ENCODE measurements around the gene TMEM214. TPM values are rescaled to one million over a fixed set of nuclear protein-coding genes. Genes with fewer than 3 reads are reported as not detected.

Gene TMEM214
- total RNA-seq, 6 donors from 2014 or later, result 42.5 to 176 (median 62.0) TPM

GRCh38 chr2:27080603-27080936 is 47.8 kb downstream of the TMEM214 start:
- Histone ChIP-seq H3K27ac (peak overlapping the region; percentile 24 to 96 (median 80)), H3K9me3 (no peaks in the 10 kb centered on the region), H3K4me1 (peaks cover 30 to 39% (median 35%) of the 10 kb centered on the region in 4 donors), H3K27me3 (no peaks in the 10 kb centered on the region), H3K4me3 (peak overlapping the region in 3 of 4 donors; percentile 35 to 52 (median 51)), H3K36me3 (no peaks in the 10 kb centered on the region)
- no peak for TF ChIP-seq POLR2AphosphoS5 (IDR thresholded peaks at IDR 0.05)
- no peak for TF ChIP-seq POLR2A (IDR thresholded peaks at IDR 0.05)
- TF ChIP-seq, protein P1, sequence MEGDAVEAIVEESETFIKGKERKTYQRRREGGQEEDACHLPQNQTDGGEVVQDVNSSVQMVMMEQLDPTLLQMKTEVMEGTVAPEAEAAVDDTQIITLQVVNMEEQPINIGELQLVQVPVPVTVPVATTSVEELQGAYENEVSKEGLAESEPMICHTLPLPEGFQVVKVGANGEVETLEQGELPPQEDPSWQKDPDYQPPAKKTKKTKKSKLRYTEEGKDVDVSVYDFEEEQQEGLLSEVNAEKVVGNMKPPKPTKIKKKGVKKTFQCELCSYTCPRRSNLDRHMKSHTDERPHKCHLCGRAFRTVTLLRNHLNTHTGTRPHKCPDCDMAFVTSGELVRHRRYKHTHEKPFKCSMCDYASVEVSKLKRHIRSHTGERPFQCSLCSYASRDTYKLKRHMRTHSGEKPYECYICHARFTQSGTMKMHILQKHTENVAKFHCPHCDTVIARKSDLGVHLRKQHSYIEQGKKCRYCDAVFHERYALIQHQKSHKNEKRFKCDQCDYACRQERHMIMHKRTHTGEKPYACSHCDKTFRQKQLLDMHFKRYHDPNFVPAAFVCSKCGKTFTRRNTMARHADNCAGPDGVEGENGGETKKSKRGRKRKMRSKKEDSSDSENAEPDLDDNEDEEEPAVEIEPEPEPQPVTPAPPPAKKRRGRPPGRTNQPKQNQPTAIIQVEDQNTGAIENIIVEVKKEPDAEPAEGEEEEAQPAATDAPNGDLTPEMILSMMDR (IDR thresholded peaks at IDR 0.05), result no peak
- no peak for TF ChIP-seq EP300 (IDR thresholded peaks at IDR 0.05)
- no peak for ATAC-seq (ENCODE audit: low FRiP score in 2 of 2)
- peak in 1 of 2 donors; percentile 82 for DNase-seq
- WGBS, 2 donors, result 93% methylated on average over 14 of the region's 14 CpGs; no CpG with 5 or more reads in 1 of the 2 donors

DNA sequence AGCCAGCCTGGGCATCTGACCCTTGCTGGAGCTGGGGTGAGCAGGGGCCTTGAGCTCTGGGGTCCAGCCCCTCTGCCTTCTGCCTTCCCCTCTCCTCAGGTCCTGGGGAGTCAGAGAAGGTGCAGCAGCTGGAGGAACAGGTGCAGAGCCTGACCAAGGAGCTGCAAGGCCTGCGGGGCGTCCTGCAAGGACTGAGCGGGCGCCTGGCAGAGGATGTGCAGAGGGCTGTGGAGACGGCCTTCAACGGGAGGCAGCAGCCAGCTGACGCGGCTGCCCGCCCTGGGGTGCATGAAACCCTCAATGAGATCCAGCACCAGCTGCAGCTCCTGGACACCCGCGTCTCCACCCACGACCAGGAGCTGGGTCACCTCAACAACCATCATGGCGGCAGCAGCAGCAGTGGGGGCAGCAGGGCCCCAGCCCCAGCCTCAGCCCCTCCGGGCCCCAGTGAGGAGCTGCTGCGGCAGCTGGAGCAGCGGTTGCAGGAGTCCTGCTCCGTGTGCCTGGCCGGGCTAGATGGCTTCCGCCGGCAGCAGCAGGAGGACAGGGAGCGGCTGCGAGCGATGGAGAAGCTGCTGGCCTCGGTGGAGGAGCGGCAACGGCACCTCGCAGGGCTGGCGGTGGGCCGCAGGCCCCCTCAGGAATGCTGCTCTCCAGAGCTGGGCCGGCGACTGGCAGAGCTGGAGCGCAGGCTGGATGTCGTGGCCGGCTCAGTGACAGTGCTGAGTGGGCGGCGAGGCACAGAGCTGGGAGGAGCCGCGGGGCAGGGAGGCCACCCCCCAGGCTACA is 49.4 kb downstream of the TMEM214 start:
- Histone ChIP-seq H3K4me1 (peaks cover 26 to 47% (median 38%) of the 10 kb centered on the region in 4 donors), H3K27me3 (no peaks in the 10 kb centered on the region), H3K27ac (peak overlapping the region; percentile 68 to 86 (median 74)), H3K36me3 (no peaks in the 10 kb centered on the region), H3K9me3 (no peaks in the 10 kb centered on the region), H3K4me3 (peak overlapping the region in 1 of 4 donors; percentile 51)
- no peak for ATAC-seq (ENCODE audit: low FRiP score in 2 of 2)
- DNase-seq, result peak in 1 of 2 donors; percentile 85
- WGBS, 2 donors, result 91 to 97% methylated on average over 6 to 30 of the region's 38 CpGs
- no peak for TF ChIP-seq EP300 (IDR thresholded peaks at IDR 0.05)
- TF ChIP-seq POLR2A (IDR thresholded peaks at IDR 0.05), result no peak
- TF ChIP-seq, protein P1 (IDR thresholded peaks at IDR 0.05), result no peak
- TF ChIP-seq POLR2AphosphoS5 (IDR thresholded peaks at IDR 0.05), result no peak

GRCh38 chr2:27082773-27083409 is 50.1 kb downstream of the TMEM214 start:
- Histone ChIP-seq H3K4me3 (no peak overlapping the region), H3K9me3 (no peaks in the 10 kb centered on the region), H3K27me3 (no peaks in the 10 kb centered on the region), H3K4me1 (peaks cover 30 to 52% (median 39%) of the 10 kb centered on the region in 4 donors), H3K27ac (peak overlapping the region in 1 of 4 donors; percentile 70), H3K36me3 (no peaks in the 10 kb centered on the region)
- ATAC-seq (ENCODE audit: low FRiP score in 2 of 2) (no peak), DNase-seq (peak in 1 of 2 donors; percentile 76)
- TF ChIP-seq, protein P1 (IDR thresholded peaks at IDR 0.05), result no peak
- no peak for TF ChIP-seq EP300 (IDR thresholded peaks at IDR 0.05)
- TF ChIP-seq POLR2AphosphoS5 (IDR thresholded peaks at IDR 0.05), result no peak
- no peak for TF ChIP-seq POLR2A (IDR thresholded peaks at IDR 0.05)
- WGBS, 2 donors, result 84 to 93% methylated on average over 17 to 26 of the region's 27 CpGs

DNA sequence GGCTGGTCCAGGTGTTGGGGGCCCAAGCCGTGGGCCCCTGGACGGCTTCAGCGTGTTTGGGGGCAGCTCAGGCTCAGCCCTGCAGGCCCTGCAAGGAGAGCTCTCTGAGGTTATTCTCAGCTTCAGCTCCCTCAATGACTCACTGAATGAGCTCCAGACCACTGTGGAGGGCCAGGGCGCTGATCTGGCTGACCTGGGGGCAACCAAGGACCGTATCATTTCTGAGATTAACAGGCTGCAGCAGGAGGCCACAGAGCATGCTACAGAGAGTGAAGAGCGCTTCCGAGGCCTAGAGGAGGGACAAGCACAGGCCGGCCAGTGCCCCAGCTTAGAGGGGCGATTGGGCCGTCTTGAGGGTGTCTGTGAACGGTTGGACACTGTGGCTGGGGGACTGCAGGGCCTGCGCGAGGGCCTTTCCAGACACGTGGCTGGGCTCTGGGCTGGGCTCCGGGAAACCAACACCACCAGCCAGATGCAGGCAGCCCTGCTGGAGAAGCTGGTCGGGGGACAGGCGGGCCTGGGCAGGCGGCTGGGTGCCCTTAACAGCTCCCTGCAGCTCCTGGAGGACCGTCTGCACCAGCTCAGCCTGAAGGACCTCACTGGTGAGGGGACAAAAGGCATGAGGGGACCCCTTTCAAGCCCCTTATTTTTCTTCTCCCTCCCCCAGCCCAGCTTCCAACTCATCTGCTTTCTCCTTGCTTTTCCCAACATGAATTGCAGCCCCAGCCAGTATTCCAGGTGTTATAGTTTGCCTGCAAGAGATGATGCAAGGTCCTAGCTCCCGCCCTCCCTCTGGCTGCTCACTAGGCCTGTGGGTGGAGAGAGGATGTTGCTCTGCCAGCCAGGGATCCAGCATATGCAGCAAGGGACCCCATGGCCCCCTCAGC is 50.9 kb downstream of the TMEM214 start:
- Histone ChIP-seq H3K4me3 (no peak overlapping the region), H3K4me1 (peaks cover 27 to 52% (median 38%) of the 10 kb centered on the region in 4 donors), H3K9me3 (no peaks in the 10 kb centered on the region), H3K27me3 (no peaks in the 10 kb centered on the region), H3K36me3 (no peaks in the 10 kb centered on the region), H3K27ac (no peak overlapping the region)
- ATAC-seq (ENCODE audit: low FRiP score in 2 of 2) (no peak), DNase-seq (no peak)
- 87 to 93% methylated on average over 13 to 15 of the region's 20 CpGs for WGBS, 2 donors
- TF ChIP-seq EP300 (IDR thresholded peaks at IDR 0.05) (no peak), POLR2A (IDR thresholded peaks at IDR 0.05) (no peak), POLR2AphosphoS5 (IDR thresholded peaks at IDR 0.05) (no peak)
